ENCODE measurements around the gene MYNN. TPM values are rescaled to one million over a fixed set of nuclear protein-coding genes. Genes with fewer than 3 reads are reported as not detected.

The MYNN gene
- total RNA-seq, 1 donor from 2014 or later, result 14.3 TPM

DNA sequence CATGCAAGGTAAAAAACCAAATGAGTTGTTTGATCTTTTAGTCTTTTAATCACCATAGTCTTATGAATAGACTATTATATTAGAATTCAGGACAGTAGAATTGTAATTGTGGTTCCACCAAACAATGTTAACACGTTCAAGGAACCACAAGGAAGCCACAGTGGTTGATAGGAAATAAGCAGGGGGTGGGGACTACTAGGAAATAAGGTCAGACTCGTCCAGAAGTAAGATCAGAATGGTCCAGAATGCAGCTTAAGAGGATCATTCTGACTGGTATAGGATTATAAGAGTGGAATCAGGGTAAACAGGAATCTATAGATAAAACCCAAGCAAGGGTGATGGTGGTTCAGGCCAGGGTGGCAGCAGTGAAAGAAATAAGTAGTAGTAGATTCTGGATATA is 7.5 kb downstream of the MYNN start:
- DNase-seq (ENCODE audit: low spot score), result no peak
- H3K27me3 Mint-ChIP-seq (ENCODE audit: low read depth), result no peaks in the 10 kb centered on the region
- H3K27ac Mint-ChIP-seq (ENCODE audit: unreplicated experiment), result no peak overlapping the region
- H3K4me1 Mint-ChIP-seq (ENCODE audit: low read depth), result peaks cover 5% of the 10 kb centered on the region
- TF ChIP-seq, protein P1, sequence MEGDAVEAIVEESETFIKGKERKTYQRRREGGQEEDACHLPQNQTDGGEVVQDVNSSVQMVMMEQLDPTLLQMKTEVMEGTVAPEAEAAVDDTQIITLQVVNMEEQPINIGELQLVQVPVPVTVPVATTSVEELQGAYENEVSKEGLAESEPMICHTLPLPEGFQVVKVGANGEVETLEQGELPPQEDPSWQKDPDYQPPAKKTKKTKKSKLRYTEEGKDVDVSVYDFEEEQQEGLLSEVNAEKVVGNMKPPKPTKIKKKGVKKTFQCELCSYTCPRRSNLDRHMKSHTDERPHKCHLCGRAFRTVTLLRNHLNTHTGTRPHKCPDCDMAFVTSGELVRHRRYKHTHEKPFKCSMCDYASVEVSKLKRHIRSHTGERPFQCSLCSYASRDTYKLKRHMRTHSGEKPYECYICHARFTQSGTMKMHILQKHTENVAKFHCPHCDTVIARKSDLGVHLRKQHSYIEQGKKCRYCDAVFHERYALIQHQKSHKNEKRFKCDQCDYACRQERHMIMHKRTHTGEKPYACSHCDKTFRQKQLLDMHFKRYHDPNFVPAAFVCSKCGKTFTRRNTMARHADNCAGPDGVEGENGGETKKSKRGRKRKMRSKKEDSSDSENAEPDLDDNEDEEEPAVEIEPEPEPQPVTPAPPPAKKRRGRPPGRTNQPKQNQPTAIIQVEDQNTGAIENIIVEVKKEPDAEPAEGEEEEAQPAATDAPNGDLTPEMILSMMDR (IDR thresholded peaks at IDR 0.05), result no peak
- H3K9me3 Mint-ChIP-seq (ENCODE audit: low read depth), result no peaks in the 10 kb centered on the region
- H3K36me3 Mint-ChIP-seq (ENCODE audit: low read depth), result peaks cover 36% of the 10 kb centered on the region
- H3K4me3 Mint-ChIP-seq (ENCODE audit: unreplicated experiment), result no peak overlapping the region

DNA sequence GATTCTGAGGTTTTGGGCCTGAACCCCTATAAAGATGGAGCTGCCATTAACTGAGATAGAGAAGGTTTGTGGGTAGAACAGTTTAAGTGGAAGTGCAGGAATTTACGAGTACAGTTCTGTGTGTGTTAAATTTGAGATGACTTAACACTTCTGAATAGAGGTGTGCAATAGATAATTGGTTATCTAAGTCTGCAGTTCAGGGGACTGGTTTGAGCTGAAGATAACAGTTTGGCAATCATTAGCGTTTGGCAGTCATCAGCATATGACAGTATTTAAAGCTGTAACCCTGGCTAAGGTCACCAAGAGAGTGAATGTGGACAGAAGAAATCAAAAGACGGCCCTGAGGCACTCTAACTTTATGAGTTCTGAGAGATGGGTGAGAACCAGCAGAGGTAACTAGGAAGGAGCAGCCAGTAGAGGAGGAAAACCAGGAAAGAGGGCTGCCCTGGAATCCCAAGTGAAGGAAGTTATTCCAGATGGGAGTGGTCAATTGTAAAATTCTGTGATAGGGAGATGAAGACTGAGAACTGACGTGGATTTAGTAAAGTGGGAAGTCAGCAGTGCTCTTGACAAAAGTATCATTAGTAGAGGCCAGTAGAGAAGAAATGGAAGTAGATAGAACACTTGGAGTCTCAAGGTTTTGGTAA is 8.1 kb downstream of the MYNN start:
- Mint-ChIP-seq H3K36me3 (ENCODE audit: low read depth) (peaks cover 41% of the 10 kb centered on the region), H3K4me3 (ENCODE audit: unreplicated experiment) (no peak overlapping the region), H3K4me1 (ENCODE audit: low read depth) (peaks cover 5% of the 10 kb centered on the region), H3K27me3 (ENCODE audit: low read depth) (no peaks in the 10 kb centered on the region), H3K27ac (ENCODE audit: unreplicated experiment) (no peak overlapping the region), H3K9me3 (ENCODE audit: low read depth) (no peaks in the 10 kb centered on the region)
- TF ChIP-seq, protein P1 (IDR thresholded peaks at IDR 0.05), result no peak
- no peak for DNase-seq (ENCODE audit: low spot score)

DNA sequence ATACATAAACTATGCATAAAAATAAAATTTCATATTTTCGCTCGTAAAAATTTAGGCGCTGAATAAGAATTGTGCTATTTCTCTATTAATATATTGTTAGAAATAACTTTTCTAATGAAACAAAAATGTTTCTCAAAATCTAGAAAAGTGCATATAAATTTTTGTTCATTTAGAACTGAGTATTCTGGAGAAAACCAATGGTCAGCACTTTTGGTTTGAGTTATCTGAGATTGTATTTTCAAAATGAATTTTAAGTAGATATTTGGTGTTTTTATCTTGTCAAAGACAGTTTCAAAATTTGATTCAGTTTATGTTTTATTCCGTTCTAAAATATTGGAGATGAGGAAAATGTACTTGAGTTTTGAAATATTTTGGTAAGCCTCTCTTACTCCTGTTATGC is 13.9 kb downstream of the MYNN start:
- H3K4me3 Mint-ChIP-seq (ENCODE audit: unreplicated experiment), result no peak overlapping the region
- DNase-seq (ENCODE audit: low spot score), result no peak
- TF ChIP-seq, protein P1 (IDR thresholded peaks at IDR 0.05), result no peak
- no peaks in the 10 kb centered on the region for H3K9me3 Mint-ChIP-seq (ENCODE audit: low read depth)
- peaks cover 14% of the 10 kb centered on the region for H3K36me3 Mint-ChIP-seq (ENCODE audit: low read depth)
- no peaks in the 10 kb centered on the region for H3K4me1 Mint-ChIP-seq (ENCODE audit: low read depth)
- H3K27me3 Mint-ChIP-seq (ENCODE audit: low read depth), result no peaks in the 10 kb centered on the region
- H3K27ac Mint-ChIP-seq (ENCODE audit: unreplicated experiment), result no peak overlapping the region

DNA sequence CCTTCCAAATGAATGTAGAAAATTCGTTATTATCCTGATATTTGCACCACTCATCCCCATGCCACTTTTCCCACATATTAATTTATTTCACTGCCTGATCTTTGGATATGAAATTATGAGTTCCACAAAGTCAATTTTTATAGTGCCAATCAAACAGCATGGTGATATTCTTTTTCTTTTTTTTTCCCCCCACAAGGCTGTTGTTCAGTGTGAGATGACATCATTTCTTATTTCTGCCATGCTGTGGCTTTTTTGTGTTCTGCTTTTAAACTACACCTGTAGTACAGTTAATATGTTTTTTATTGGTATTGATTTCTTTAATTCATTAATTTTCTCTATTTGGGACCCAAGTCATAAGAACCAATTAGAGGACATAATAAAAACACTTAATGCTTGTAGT is 14.6 kb downstream of the MYNN start:
- no peak for DNase-seq (ENCODE audit: low spot score)
- peaks cover 16% of the 10 kb centered on the region for H3K36me3 Mint-ChIP-seq (ENCODE audit: low read depth)
- no peaks in the 10 kb centered on the region for H3K27me3 Mint-ChIP-seq (ENCODE audit: low read depth)
- TF ChIP-seq, protein P1 (IDR thresholded peaks at IDR 0.05), result no peak
- no peaks in the 10 kb centered on the region for H3K4me1 Mint-ChIP-seq (ENCODE audit: low read depth)
- no peaks in the 10 kb centered on the region for H3K9me3 Mint-ChIP-seq (ENCODE audit: low read depth)
- H3K27ac Mint-ChIP-seq (ENCODE audit: unreplicated experiment), result no peak overlapping the region
- H3K4me3 Mint-ChIP-seq (ENCODE audit: unreplicated experiment), result no peak overlapping the region

DNA sequence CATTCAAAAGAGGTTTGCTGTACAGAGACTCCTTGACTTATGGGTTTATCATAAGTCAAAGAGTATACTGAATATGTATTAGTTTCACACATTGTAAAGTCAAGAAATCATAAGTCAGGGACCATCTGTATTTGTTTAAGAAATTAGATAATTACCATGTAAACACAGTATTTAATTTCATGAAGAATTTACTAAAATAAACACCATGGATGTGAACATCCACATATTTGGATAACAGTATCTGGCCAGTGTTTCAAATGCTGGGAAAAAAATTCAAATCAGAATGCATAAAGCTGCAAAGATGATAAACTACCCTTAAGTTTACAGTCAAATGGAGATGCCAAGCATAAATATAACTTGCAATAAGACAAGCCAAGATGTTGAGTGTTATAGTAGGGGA is 17.0 kb downstream of the MYNN start:
- H3K4me1 Mint-ChIP-seq (ENCODE audit: low read depth), result no peaks in the 10 kb centered on the region
- no peak for DNase-seq (ENCODE audit: low spot score)
- TF ChIP-seq, protein P1 (IDR thresholded peaks at IDR 0.05), result no peak
- H3K27me3 Mint-ChIP-seq (ENCODE audit: low read depth), result no peaks in the 10 kb centered on the region
- H3K9me3 Mint-ChIP-seq (ENCODE audit: low read depth), result no peaks in the 10 kb centered on the region
- peaks cover 15% of the 10 kb centered on the region for H3K36me3 Mint-ChIP-seq (ENCODE audit: low read depth)
- H3K4me3 Mint-ChIP-seq (ENCODE audit: unreplicated experiment), result no peak overlapping the region
- H3K27ac Mint-ChIP-seq (ENCODE audit: unreplicated experiment), result no peak overlapping the region
